ENCODE data around the gene CCDC102A.

The CCDC102A gene

DNA sequence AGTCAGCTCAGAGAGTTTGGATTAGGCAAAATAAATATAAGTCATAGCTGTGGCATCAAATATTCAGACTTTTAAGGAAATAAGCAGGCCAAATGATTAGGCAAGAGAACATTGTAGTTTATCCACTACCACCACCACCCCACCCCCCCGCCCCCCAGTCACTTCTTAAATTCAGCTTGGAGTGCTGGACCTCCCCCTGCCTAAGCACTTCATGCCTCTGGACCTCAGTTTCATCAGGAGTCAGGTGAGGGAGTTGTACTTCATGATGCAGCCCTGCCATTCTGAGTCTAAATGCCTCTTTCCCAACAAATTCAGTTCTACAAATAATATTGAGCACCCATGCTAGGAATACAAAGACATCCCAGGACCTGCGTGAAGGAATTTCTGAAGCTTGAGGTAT, 71.8 kb downstream of the CCDC102A start:
- H3K27ac ChIP-seq (ENCODE audit: low read depth, low read length): no peak overlapping the region
- no peaks in the 10 kb centered on the region for H3K27me3 ChIP-seq (ENCODE audit: insufficient read depth, low read length)
- peaks cover 17% of the 10 kb centered on the region for H3K36me3 ChIP-seq (ENCODE audit: insufficient read depth, low read length)
- no peak overlapping the region for H3K4me3 ChIP-seq (ENCODE audit: low read depth, low read length)
- H3K4me1 ChIP-seq (ENCODE audit: control insufficient read depth, insufficient read depth, low read length, unreplicated experiment): peaks cover 7% of the 10 kb centered on the region
- H3K79me2 ChIP-seq (ENCODE audit: control insufficient read depth, insufficient read depth, low read length, unreplicated experiment): peaks cover 29% of the 10 kb centered on the region
- H2AFZ ChIP-seq (ENCODE audit: low read length, unreplicated experiment): no peak overlapping the region

DNA sequence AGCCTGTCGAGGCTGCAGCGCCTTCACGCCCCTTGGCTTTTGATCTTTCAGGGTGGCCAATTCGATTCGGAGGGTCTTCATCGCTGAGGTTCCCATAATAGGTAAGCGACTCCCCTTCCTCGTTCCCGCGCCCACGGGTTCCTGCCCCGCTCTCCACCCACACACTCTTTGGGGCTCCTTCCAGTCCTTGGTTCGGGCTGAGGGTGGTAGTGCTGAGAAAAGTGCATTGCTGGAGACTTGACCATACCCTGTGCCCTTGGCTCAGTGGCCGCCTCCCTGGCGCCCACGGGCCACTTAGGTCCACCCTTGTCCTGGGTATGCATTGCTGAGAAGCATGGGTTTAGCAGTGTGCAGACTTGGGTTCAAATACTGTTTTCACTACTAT, 73.4 kb downstream of the CCDC102A start:
- Histone ChIP-seq H3K36me3 (ENCODE audit: insufficient read depth, low read length) (peaks cover 13% of the 10 kb centered on the region), H3K27me3 (ENCODE audit: insufficient read depth, low read length) (no peaks in the 10 kb centered on the region), H3K79me2 (ENCODE audit: control insufficient read depth, insufficient read depth, low read length, unreplicated experiment) (peaks cover 29% of the 10 kb centered on the region), H3K27ac (ENCODE audit: low read depth, low read length) (no peak overlapping the region), H3K4me3 (ENCODE audit: low read depth, low read length) (peak overlapping the region; percentile 99), H3K4me1 (ENCODE audit: control insufficient read depth, insufficient read depth, low read length, unreplicated experiment) (peaks cover 7% of the 10 kb centered on the region), H2AFZ (ENCODE audit: low read length, unreplicated experiment) (no peak overlapping the region)

DNA sequence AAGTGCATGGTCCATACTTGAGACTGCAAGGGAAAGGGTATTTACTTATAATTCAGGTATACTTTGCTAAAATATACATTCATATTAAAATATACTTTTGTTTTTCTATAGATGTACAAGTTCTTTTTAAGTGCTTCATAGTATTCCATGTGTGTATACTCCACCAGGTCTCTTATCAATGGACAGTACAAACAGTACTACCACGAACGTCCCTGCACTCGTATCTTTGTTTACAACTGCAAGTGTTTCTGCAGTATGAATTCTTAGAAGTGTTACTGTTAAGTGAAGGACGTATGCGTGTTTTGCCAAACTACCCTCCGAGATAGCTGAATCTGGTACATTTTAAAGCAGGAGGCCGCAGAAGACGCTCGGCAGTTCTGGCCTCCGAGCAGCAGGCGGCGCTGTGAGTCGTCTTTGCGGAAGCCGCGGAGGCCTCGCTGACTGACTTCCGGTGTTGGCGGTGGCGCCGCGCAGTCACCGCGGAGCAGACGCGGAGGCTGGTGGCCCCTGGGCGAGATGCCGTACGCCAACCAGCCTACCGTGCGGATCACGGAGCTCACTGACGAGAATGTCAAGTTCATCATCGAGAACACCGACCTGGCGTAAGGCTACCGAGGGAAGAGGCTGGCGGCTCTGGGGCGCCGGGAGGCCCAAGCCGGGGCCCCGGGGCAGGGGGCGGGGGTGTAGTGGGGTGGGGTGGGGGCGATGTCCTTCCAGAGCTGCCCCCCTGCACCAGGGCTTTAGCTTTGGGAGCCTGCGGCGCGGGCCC, 74.0 kb downstream of the CCDC102A start, which contains the start of gene POLR2C:
TSS of gene POLR2C (plus strand) at position 471 of the 769 bp plus-strand sequence. CDS start at position 517, 46 bp downstream.
- Histone ChIP-seq H3K27me3 (ENCODE audit: insufficient read depth, low read length) (no peaks in the 10 kb centered on the region), H3K27ac (ENCODE audit: low read depth, low read length) (no peak within 1 kb of the TSS; the same call in 1 of the 2 replicates), H3K79me2 (ENCODE audit: control insufficient read depth, insufficient read depth, low read length, unreplicated experiment) (peaks cover 29% of the 10 kb centered on the region), H3K4me3 (ENCODE audit: low read depth, low read length) (peak within 1 kb of the TSS; percentile 99), H3K4me1 (ENCODE audit: control insufficient read depth, insufficient read depth, low read length, unreplicated experiment) (peaks cover 7% of the 10 kb centered on the region), H3K36me3 (ENCODE audit: insufficient read depth, low read length) (peaks cover 11% of the 10 kb centered on the region), H2AFZ (ENCODE audit: low read length, unreplicated experiment) (peak within 1 kb of the TSS; percentile 74)
